ENCODE data around the gene SELP. TPM values are rescaled to one million over a fixed set of nuclear protein-coding genes. Genes with fewer than 3 reads are reported as not detected.

Gene SELP
- total and polyA plus RNA-seq, 2 of the 8 experiments (the other 6 are each of a cell fraction or from before 2014, with no cell fraction given) = not detected

DNA sequence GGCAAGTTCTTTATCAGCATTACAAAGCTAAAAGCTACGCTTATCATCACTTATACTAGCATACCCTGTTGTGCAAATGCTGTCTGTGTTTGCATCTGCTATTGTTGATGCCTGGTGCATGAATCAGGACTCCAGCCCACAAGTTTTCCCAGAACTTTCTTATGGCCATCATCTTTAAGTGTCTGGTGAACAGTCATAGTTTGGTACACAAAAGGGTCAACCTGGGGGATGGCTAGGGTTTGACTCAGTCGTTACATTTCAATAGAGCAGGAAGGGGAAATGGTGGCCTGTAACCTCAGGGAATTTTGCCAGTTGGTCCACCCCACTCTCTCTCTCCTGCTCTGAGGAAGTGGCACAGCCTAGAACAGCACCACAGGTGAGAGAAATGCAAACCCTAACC, 46.1 kb upstream of the SELP start:
- Histone ChIP-seq H3K56ac (replicated peaks; ENCODE audit: insufficient read length, low read depth, low read length) (no peak overlapping the region), H3K4me2 (ENCODE audit: insufficient read depth in 1 of 2, low read depth in 2 of 2, low read length in 2 of 2) (no peak overlapping the region), H3K14ac (ENCODE audit: insufficient read length) (no peak overlapping the region), H2BK120ac (replicated peaks; ENCODE audit: low read depth, low read length) (no peak overlapping the region), H3K9me3 (ENCODE audit: insufficient read depth in 2 of 2, low read depth in 1 of 2, low read length in 1 of 2) (no peaks in the 10 kb centered on the region), H2AFZ (ENCODE audit: low read length) (no peak overlapping the region), H3K23me2 (ENCODE audit: low read depth, low read length) (no peaks in the 10 kb centered on the region), H2BK15ac (ENCODE audit: low read length) (no peak overlapping the region), H3K79me1 (ENCODE audit: low read depth, low read length) (no peaks in the 10 kb centered on the region), H3K4me3 (ENCODE audit: extremely low read depth in 1 of 4, insufficient read depth in 2 of 4, low read depth in 3 of 4, low read length in 4 of 4) (no peak overlapping the region), H3K27ac (ENCODE audit: low read depth, low read length) (no peak overlapping the region), H2BK12ac (ENCODE audit: low read depth, low read length) (no peak overlapping the region), H3K4me1 (replicated peaks in 1 of 4; ENCODE audit: control insufficient read depth in 3 of 4, insufficient read depth in 4 of 4, low read length in 3 of 4) (peaks cover 0 to 4% (median 2%) of the 10 kb centered on the region in 4 experiments; a peak in 1 of 7 replicates), H2BK5ac (ENCODE audit: low read depth, low read length) (no peak overlapping the region), H3K27me3 (replicated peaks in 1 of 4; ENCODE audit: control insufficient read depth in 3 of 4, extremely low read depth in 1 of 4, insufficient read depth in 3 of 4, low read length in 3 of 4) (peaks cover 14 to 25% (median 19%) of the 10 kb centered on the region in 4 experiments), H2BK20ac (ENCODE audit: low read length) (no peak overlapping the region), H3K18ac (ENCODE audit: extremely low read depth, low read length) (no peak overlapping the region), H4K20me1 (replicated peaks in 1 of 2; ENCODE audit: control insufficient read depth in 1 of 2, insufficient read depth in 2 of 2, low read length in 2 of 2) (no peaks in the 10 kb centered on the region), H2AK5ac (ENCODE audit: low read depth, low read length) (no peak overlapping the region), H4K91ac (replicated peaks; ENCODE audit: insufficient read length, low read length) (no peak overlapping the region), H3K9ac (replicated peaks in 1 of 4; ENCODE audit: extremely low read depth in 1 of 4, low read depth in 3 of 4, low read length in 3 of 4) (no peak overlapping the region), H3K36me3 (ENCODE audit: control insufficient read depth in 2 of 4, insufficient read depth in 4 of 4, low read length in 3 of 4) (no peaks in the 10 kb centered on the region), H3K4ac (replicated peaks; ENCODE audit: insufficient read length, low read depth, low read length) (no peak overlapping the region), H3K79me2 (ENCODE audit: control insufficient read depth in 1 of 2, insufficient read depth in 2 of 2, low read length in 2 of 2) (no peaks in the 10 kb centered on the region), H4K5ac (ENCODE audit: insufficient read length, low read depth, low read length) (no peak overlapping the region), H3K23ac (ENCODE audit: insufficient read length) (no peak overlapping the region), H4K8ac (ENCODE audit: extremely low read depth, insufficient read depth, low read length) (no peak overlapping the region)
- WGBS, 2 experiments (ENCODE audit: extremely low coverage in 1 of 2, insufficient coverage in 1 of 2, insufficient read length in 1 of 2, insufficient replicate concordance in 2 of 2, low coverage in 1 of 2, low lambda C conversion rate in 2 of 2, missing lambda C conversion rate in 1 of 2) = 58% methylated on average over 2 of the region's 2 CpGs; no CpG with 5 or more reads in 1 of the 2 experiments
- DNase-seq (ENCODE audit: low read depth in 1 of 2, low spot score in 2 of 2) (peak in 1 of 2 experiments; percentile 21), FAIRE-seq (no peak)
- POLR2A ChIA-PET (ENCODE audit: partially characterized antibody) = no interaction called here
- CTCF ChIA-PET (ENCODE audit: partially characterized antibody) = interaction anchor here (0.7 to 1.2 kb wide), 4 partner anchors 36 to 1287 kb away, joined by 3 to 5 read pairs (median 4); no protein-coding TSS in a partner anchor
- TF ChIP-seq SIRT6 (IDR thresholded peaks at IDR 0.05; ENCODE audit: low read length) = no peak
- no peak for TF ChIP-seq TCF12 (IDR thresholded peaks at IDR 0.05; ENCODE audit: low read depth, low read length)
- TF ChIP-seq, protein P1, sequence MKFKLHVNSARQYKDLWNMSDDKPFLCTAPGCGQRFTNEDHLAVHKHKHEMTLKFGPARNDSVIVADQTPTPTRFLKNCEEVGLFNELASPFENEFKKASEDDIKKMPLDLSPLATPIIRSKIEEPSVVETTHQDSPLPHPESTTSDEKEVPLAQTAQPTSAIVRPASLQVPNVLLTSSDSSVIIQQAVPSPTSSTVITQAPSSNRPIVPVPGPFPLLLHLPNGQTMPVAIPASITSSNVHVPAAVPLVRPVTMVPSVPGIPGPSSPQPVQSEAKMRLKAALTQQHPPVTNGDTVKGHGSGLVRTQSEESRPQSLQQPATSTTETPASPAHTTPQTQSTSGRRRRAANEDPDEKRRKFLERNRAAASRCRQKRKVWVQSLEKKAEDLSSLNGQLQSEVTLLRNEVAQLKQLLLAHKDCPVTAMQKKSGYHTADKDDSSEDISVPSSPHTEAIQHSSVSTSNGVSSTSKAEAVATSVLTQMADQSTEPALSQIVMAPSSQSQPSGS (IDR thresholded peaks at IDR 0.05; ENCODE audit: low read length) = no peak
- TF ChIP-seq, protein P2, sequence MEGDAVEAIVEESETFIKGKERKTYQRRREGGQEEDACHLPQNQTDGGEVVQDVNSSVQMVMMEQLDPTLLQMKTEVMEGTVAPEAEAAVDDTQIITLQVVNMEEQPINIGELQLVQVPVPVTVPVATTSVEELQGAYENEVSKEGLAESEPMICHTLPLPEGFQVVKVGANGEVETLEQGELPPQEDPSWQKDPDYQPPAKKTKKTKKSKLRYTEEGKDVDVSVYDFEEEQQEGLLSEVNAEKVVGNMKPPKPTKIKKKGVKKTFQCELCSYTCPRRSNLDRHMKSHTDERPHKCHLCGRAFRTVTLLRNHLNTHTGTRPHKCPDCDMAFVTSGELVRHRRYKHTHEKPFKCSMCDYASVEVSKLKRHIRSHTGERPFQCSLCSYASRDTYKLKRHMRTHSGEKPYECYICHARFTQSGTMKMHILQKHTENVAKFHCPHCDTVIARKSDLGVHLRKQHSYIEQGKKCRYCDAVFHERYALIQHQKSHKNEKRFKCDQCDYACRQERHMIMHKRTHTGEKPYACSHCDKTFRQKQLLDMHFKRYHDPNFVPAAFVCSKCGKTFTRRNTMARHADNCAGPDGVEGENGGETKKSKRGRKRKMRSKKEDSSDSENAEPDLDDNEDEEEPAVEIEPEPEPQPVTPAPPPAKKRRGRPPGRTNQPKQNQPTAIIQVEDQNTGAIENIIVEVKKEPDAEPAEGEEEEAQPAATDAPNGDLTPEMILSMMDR (IDR thresholded peaks at IDR 0.05; ENCODE audit: control extremely low read depth in 1 of 3, insufficient read depth in 1 of 3, low read depth in 1 of 3, low read length in 3 of 3) = no peak
- TF ChIP-seq SP2 (IDR thresholded peaks at IDR 0.05; ENCODE audit: low read length) = no peak
- no peak for TF ChIP-seq SIX5 (IDR thresholded peaks at IDR 0.05; ENCODE audit: low read depth, low read length)
- no peak for TF ChIP-seq SP1 (IDR thresholded peaks at IDR 0.05; ENCODE audit: low read depth, low read length)
- TF ChIP-seq TBP (IDR thresholded peaks at IDR 0.05; ENCODE audit: low read depth, low read length) = no peak
- TF ChIP-seq HDAC6 (IDR thresholded peaks at IDR 0.05; ENCODE audit: low read depth, low read length) = no peak
- TF ChIP-seq POLR2AphosphoS5 (IDR thresholded peaks at IDR 0.05; ENCODE audit: low read depth, low read length) = no peak
- TF ChIP-seq EGR1 (IDR thresholded peaks at IDR 0.05; ENCODE audit: borderline replicate concordance, low read depth, low read length) = no peak
